GM19099 (cell line): ENCODE measurements around the gene GRPEL2.

Experiments
- POLR2A ChIP-seq: IDR thresholded peaks from 3 replicates; pipeline ENCODE4 v1.6.1; 2011; ENCODE audit warnings: low read depth; ENCODE audit not compliant: insufficient read length; ENCODE audit errors: extremely low read depth

GRPEL2 gene

GRCh38 chr5:149375434-149375833 lies 30.1 kb downstream of the GRPEL2 start:
- no peak for TF ChIP-seq POLR2A

- no peak for TF ChIP-seq POLR2A
Measured at GRCh38 chr5:149376104-149376503, 30.8 kb downstream of the GRPEL2 start.

DNA sequence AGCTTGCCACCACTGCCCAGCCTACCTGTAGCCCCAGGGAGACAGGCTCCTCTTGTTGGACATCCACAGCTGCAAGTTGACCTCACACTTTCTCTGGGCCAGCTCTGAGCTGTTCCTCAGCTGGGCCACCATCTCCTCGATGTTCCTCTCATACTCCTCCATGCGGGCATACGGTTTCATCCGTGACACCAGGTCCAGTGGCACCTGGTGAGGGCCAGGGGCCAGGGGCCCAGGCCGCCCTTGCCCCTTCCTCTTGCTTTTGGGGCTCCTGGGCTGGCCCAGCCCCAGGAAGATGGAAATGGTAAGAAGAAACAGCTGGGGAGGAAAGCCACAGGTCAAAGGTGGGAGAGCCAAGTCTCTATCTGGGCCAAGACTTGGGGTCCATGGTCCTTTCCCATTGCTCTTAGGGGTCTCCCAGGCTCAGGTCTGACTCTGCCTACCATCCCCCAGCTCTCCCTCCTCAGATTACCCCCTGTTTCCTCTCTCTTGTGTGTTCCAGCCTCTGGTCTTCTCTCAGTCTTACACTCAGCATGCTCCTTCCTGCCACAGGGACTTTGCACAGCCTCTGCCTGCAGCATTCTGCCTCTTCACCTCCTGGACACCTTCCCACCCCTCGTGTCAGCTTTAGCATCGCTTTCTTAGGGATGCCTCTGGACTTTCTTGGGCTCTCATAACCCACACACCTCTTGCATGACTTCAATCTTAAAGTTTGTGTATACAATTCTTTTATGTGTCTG lies 31.6 kb downstream of the GRPEL2 start:
- TF ChIP-seq POLR2A, result no peak

- no peak for TF ChIP-seq POLR2A
Measured at GRCh38 chr5:149378241-149378820, 33.0 kb downstream of the GRPEL2 start.

- no peak for TF ChIP-seq POLR2A
Measured at GRCh38 chr5:149379177-149379761, 34.0 kb downstream of the GRPEL2 start, which contains the start of gene IL17B. IL17B (minus strand) TSS chr5:149379292; CDS start chr5:149379225, 67 bp downstream.

- TF ChIP-seq POLR2A, result no peak
Measured at GRCh38 chr5:149379818-149380374, 34.6 kb downstream of the GRPEL2 start.

DNA sequence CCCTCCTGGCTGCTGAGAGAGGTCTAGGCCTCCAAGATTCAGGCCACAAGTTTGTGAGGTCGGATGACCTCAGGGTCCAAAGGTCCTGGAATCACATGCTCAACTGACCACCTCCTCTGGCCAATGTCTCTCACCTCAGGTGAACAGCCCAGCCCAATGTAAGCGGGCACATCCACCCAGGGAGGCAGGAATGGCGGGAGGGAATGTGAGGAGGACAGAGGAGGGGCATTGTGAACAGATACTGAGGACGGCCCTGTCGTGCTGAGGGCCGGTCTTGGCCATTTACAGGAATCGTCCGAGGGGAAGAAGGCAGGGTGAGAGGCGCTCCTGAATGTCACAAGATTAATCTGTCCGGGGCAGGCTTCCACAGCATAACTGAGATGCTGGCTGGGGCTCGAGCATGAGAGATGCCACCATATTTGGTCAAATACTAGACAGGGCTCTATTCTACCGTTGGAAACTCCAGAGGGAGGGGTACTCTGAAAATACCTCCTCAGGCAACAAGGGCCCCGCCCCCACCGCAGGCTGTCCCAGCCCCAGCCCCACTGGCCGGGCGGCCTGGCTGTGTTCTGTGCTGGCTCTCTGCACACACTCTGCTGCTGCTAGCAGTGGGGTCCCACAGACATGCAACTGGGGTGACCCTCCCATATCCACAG lies 35.3 kb downstream of the GRPEL2 start:
- no peak for TF ChIP-seq POLR2A

DNA sequence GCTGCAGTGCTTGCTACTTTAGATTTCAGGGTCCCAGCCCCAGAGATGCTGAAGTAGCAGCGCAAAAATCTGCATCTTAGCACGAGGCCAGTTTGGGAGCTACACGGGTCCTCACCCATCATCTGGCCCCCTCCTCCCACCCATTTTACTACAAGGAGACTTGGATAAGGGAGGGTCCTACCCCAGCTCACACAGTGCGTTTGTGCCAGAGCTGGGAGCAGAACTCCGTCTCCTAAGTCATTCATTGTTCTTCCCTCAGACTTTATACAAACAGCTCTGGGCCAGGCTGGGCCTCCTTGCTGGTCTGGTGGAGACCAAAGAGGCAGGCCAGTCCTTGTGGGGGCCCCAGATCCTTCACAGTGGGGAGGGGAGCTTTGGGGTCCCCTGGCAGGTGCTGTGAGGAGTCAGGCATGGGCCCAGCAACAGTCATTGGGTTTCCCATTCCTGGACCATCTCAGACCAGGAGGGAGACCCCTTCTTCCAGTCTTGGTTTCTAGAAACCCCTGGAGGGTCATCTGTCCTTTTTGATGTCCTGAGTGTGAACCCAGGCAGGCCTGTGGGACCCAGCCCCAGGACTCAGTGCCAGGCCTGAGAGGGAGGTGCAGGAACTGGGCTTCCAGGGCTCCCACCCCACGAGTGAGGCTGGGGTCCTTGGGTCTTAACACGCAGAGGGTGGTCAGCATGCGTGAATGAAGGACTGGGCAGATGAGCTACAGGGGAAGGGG lies 36.1 kb downstream of the GRPEL2 start:
- TF ChIP-seq POLR2A, result no peak

GRCh38 chr5:149381986-149382338 lies 36.7 kb downstream of the GRPEL2 start:
- TF ChIP-seq POLR2A, result no peak

GRCh38 chr5:149382517-149383220 lies 37.4 kb downstream of the GRPEL2 start:
- no peak for TF ChIP-seq POLR2A

DNA sequence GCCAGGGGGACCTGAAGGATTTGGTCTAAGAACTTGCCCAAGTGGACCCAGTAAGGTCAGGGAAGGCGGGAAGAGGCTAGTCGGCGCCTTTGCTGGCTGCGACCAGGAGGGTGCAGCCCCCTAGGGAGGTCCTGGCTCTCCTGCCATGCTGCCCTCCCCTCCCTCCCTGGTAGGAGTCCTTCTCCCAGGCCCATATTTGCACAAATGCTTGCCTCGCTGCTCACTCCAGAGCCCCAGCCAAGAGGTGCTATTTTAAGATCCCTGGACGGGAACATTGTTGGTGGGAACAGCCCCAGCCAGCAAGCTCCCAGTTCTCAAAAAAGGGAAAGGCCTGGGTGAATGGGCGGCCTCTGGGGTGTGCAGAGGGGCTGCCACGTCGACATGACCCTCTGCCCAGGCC lies 38.1 kb downstream of the GRPEL2 start:
- TF ChIP-seq POLR2A, result no peak

GRCh38 chr5:149386166-149386565 lies 40.9 kb downstream of the GRPEL2 start:
- TF ChIP-seq POLR2A, result no peak

DNA sequence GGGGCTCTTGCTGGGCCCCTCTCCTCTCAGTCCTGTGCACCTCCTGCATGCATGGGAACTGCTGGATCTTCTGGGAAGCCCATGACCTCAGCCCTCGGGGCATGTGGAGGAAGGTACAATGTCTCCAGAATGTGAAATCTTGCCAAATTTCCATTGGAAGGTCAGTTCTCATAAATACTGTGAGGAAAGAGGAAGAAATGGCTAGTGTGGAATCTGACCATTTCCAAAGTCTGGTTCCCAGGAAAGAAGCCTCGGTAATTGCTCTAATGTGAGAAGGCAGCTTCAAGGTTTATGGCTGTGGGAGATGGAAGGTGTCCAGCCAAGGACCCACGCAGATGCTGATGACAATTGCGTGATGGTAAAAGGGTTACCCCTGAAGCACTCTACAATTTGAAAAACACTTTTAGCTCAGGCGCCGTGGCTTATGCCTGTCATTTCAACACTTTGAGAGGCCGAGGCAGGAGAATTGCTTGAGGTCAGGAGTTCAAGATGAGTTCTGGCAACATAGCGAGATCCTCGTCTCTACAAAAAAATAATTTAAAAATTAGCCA lies 41.9 kb downstream of the GRPEL2 start:
- no peak for TF ChIP-seq POLR2A

- no peak for TF ChIP-seq POLR2A
Measured at GRCh38 chr5:149387982-149388381, 42.7 kb downstream of the GRPEL2 start.
